Measurements from ENCODE around the gene MIB2.
"Not testable (repeated sequence)": the region's sequence is repeated elsewhere in the genome, so short reads cannot be mapped to it uniquely, and the experiment has no call there.

DNA sequence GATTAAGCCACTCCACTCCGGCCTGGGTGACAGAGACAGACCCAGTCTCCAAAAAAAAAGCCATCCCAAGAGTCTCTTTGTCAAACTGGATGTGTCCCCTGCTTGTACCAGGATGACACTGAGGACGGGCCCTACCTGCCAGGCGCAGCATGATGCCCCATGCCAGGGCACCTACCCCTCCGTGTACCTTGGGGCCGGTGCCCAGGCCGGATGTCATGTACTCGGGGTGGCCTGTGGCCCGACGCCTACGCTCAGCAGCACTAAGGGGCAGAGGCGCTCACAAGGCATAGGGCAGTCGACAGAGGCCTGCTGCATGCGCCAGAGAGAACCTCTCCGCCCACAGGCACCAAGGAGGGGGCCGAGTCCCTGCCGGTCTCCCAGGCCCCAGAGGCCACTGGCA, 24.1 kb downstream of the MIB2 start:
- not testable (repeated sequence) for TF ChIP-seq CTCF (conservative IDR thresholded peaks at IDR 0.05 in 1 of 2, IDR thresholded peaks at IDR 0.05 in 1 of 2; ENCODE audit: low read depth in 1 of 2, low read length in 2 of 2); EZH2 (IDR thresholded peaks at IDR 0.05; ENCODE audit: low read length, missing control alignments)
